ENCODE results near the gene IFITM2. TPM values are rescaled to one million over a fixed set of nuclear protein-coding genes. Genes with fewer than 3 reads are reported as not detected.
A peak's percentile ranks its signal among the peaks of the same experiment; 100 is the strongest.

Gene IFITM2
- total RNA-seq, 1 donor from 2014 or later: 607 TPM

- H3K36me3 ChIP-seq: no peaks in the 10 kb centered on the region
- no peak for TF ChIP-seq CTCF (IDR thresholded peaks at IDR 0.05)
- peak overlapping the region; percentile 46 for H3K4me3 ChIP-seq
- DNase-seq (peak; percentile 70), ATAC-seq (peak; percentile 3 to 25)
- no peaks in the 10 kb centered on the region for H3K9me3 ChIP-seq
- H3K4me1 ChIP-seq: peaks cover 42% of the 10 kb centered on the region
- intact Hi-C loops (cut with DNase I): no loop called here
- peaks cover 68% of the 10 kb centered on the region for H3K27me3 ChIP-seq (ENCODE audit: low read depth)
- H3K27ac ChIP-seq: no peak overlapping the region
Observed at GRCh38 chr11:280706-281485, 26.7 kb upstream of the IFITM2 start.

- Histone ChIP-seq H3K36me3 (no peaks in the 10 kb centered on the region), H3K27ac (no peak overlapping the region), H3K4me1 (peaks cover 42% of the 10 kb centered on the region), H3K4me3 (peak overlapping the region; percentile 46), H3K9me3 (no peaks in the 10 kb centered on the region), H3K27me3 (ENCODE audit: low read depth) (peaks cover 68% of the 10 kb centered on the region)
- DNase-seq: no peak
- TF ChIP-seq CTCF (IDR thresholded peaks at IDR 0.05): no peak
- ATAC-seq: no peak
- intact Hi-C loops (cut with DNase I): no loop called here
Observed at GRCh38 chr11:281486-282161, 26.0 kb upstream of the IFITM2 start.

- H3K9me3 ChIP-seq: no peaks in the 10 kb centered on the region
- intact Hi-C loops (cut with DNase I): no loop called here
- no peak for TF ChIP-seq CTCF (IDR thresholded peaks at IDR 0.05)
- H3K4me3 ChIP-seq: no peak overlapping the region
- H3K27ac ChIP-seq: no peak overlapping the region
- no peak for DNase-seq
- peaks cover 68% of the 10 kb centered on the region for H3K27me3 ChIP-seq (ENCODE audit: low read depth)
- H3K36me3 ChIP-seq: no peaks in the 10 kb centered on the region
- no peak for ATAC-seq
- H3K4me1 ChIP-seq: peaks cover 42% of the 10 kb centered on the region
Observed at GRCh38 chr11:282171-282570, 25.4 kb upstream of the IFITM2 start.

GRCh38 chr11:282630-283360 is 24.8 kb upstream of the IFITM2 start:
- H3K27ac ChIP-seq: no peak overlapping the region
- intact Hi-C loops (cut with DNase I): no loop called here
- H3K4me1 ChIP-seq: peaks cover 43% of the 10 kb centered on the region
- no peaks in the 10 kb centered on the region for H3K36me3 ChIP-seq
- DNase-seq (no peak), ATAC-seq (no peak)
- peaks cover 68% of the 10 kb centered on the region for H3K27me3 ChIP-seq (ENCODE audit: low read depth)
- no peaks in the 10 kb centered on the region for H3K9me3 ChIP-seq
- no peak overlapping the region for H3K4me3 ChIP-seq
- TF ChIP-seq CTCF (IDR thresholded peaks at IDR 0.05): no peak

- Histone ChIP-seq H3K36me3 (no peaks in the 10 kb centered on the region), H3K4me1 (peaks cover 42% of the 10 kb centered on the region), H3K27me3 (ENCODE audit: low read depth) (peaks cover 63% of the 10 kb centered on the region), H3K4me3 (no peak overlapping the region), H3K9me3 (no peaks in the 10 kb centered on the region), H3K27ac (no peak overlapping the region)
- intact Hi-C loops (cut with DNase I): no loop called here
- TF ChIP-seq CTCF (IDR thresholded peaks at IDR 0.05): no peak
- DNase-seq (no peak), ATAC-seq (no peak)
Observed at GRCh38 chr11:283405-284104, 24.1 kb upstream of the IFITM2 start.

Data from lower lobe of right lung (tissue), 2 donors.